GM15510 (cell line): ENCODE measurements around the gene TSPAN31.
A peak's percentile ranks its signal among the peaks of the same experiment; 100 is the strongest.

ENCODE experiments used
- POLR2A ChIP-seq: IDR thresholded peaks from 3 replicates; pipeline ENCODE4 v1.6.1; 2011; ENCODE audit warnings: borderline replicate concordance; ENCODE audit not compliant: insufficient read length; ENCODE audit errors: extremely low read depth

TSPAN31 gene

DNA sequence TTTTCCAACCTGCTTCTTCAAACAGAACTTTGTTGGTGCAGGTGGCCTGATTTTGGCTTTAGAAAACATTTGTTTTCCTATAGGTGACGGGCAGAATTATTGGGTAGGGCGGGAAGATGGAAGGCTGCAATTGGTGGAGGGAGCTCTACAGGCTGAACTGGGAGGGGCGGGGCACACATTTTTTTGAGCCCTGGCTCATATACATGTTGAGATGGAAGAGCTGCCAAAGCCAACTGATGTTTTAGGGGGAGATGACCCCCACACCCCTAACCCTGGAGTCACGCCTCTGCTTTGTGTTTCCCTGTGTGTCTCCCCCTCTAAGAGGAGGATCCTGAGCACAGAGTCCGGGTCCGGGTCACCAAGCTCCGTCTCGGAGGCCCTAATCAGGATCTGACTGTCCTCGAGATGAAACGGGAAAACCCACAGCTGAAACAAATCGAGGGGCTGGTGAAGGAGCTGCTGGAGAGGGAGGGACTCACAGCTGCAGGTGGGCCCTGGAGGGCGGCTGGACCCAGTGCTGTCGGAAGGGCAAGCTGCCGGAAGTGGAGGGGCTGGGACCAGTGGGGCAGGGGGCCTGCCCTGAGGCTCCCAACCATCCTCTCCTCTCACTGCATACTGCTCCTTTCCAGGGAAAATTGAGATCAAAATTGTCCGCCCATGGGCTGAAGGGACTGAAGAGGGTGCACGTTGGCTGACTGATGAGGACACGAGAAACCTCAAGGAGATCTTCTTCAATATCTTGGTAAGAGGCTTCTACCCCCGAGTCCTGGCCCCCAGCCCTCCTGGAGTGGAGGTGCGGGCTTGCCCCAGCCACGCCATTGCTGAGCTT lies 24.8 kb upstream of the TSPAN31 start:
- TF ChIP-seq POLR2A, result peak; percentile 3

DNA sequence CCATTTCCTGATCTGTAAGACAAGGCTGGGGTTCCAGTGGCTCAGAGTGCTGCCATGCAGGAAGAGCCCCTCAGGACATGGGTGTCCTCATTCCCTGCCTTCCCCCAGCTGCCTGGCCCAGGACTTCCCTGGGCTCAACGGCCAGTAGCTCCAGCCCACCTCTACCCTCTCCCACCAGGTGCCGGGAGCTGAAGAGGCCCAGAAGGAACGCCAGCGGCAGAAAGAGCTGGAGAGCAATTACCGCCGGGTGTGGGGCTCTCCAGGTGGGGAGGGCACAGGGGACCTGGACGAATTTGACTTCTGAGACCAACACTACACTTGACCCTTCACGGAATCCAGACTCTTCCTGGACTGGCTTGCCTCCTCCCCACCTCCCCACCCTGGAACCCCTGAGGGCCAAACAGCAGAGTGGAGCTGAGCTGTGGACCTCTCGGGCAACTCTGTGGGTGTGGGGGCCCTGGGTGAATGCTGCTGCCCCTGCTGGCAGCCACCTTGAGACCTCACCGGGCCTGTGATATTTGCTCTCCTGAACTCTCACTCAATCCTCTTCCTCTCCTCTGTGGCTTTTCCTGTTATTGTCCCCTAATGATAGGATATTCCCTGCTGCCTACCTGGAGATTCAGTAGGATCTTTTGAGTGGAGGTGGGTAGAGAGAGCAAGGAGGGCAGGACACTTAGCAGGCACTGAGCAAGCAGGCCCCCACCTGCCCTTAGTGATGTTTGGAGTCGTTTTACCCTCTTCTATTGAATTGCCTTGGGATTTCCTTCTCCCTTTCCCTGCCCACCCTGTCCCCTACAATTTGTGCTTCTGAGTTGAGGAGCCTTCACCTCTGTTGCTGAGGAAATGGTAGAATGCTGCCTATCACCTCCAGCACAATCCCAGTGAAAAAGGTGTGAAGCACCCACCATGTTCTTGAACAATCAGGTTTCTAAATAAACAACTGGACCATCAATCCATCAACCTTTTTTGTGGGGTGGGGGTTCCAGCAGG lies 23.9 kb upstream of the TSPAN31 start:
- no peak for TF ChIP-seq POLR2A

DNA sequence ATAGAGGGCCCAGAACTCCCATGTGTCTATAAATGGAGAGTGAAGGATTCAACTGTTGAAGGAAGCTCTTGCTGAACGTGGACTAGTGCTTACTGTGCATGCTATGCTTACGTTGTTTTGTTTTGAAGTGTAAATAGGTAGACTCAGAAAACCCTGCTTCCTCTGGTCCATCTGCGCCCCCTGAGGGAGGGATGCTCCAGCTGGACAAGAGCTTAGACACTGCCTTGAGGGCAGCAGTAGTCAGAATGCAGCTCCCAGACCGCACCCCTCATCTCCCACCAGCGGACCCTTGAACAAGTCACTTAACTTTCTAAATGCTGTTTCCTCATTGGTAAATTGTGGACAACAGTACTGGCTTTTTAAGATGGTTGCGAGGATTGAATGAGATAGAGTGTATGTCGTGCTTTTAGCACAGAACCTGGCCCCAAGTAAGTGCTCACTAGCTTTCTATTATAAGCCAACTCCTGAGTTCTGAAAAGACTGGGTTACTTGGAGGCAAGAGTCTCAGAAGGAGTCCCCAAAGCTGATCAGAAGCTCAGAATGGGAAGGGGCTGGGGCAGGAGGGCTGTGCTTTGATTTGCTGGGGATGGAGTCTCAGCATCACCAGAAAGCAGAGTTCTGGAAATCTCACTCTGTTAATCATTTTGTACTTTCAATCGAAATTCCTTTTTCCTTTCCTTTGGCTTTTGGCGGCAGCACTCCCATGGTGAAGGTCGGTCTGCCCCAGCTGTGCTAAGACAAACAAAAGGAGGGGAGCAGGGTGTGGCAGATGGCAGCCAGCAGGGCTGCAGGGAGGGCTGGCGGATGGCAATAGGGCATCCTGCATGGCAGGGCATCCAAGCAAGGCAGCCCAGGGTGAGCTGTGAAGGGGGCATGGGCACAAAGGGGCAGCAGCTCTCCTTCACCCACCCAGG lies 21.9 kb upstream of the TSPAN31 start:
- no peak for TF ChIP-seq POLR2A

DNA sequence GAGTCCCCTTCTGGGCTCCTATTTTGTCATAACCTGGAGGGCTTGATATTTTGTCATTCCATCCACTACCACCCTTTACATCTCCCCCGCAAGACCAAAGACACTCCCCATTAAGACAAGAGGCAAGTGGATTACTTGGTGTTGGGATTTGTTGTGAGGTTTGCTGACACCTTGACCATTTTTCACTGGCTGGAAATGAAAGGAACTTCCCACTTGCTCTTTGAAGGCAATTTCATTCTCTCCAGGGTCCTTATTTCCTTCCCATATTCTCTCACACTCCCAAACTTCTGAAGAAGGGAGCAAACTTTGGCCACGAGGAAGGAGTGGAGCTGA lies 21.2 kb upstream of the TSPAN31 start:
- TF ChIP-seq POLR2A, result no peak

DNA sequence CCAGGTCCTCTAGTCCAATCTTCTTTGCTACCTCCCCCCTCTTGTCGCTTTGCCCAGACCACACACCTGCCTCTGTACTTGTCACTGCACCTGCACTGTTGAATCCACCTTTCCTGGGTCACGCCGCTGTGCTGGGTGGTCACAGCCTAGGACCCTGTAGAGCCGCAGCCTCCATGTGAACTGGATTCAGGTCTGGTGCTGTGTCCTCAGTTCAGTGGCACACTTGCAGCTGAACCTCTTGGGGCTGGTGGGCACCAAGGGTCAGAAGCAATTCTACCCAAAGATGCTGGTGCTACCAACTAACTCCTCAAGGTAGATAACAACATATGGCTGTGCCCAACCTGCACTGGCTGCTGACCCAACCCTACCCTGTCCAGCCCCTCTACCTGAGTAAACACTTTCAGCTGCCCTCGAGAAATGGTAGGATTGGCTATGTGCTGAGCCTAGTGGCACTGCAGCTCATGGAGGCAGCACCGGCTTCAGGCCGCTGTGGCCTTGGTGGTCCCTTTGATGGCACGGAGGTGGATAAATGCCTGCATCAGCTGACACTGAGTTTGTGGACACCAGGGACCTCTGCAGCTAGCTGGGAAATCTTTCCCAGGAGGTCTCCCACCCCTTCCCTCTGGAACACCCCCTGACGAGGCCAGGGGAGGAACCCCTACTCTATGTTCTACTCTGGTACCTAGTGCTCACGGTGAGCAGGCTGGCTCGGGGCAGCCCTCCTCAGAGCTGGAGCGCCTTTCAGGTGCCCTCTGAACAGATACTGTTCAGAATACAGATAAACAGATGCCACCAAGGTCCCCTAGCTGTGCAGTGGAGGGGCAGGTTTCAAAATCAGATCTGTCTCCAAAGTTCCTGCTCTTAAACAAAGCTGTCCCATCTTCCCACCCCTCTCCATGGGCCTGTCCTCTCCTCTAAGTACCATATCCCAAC lies 20.6 kb upstream of the TSPAN31 start:
- TF ChIP-seq POLR2A, result no peak

DNA sequence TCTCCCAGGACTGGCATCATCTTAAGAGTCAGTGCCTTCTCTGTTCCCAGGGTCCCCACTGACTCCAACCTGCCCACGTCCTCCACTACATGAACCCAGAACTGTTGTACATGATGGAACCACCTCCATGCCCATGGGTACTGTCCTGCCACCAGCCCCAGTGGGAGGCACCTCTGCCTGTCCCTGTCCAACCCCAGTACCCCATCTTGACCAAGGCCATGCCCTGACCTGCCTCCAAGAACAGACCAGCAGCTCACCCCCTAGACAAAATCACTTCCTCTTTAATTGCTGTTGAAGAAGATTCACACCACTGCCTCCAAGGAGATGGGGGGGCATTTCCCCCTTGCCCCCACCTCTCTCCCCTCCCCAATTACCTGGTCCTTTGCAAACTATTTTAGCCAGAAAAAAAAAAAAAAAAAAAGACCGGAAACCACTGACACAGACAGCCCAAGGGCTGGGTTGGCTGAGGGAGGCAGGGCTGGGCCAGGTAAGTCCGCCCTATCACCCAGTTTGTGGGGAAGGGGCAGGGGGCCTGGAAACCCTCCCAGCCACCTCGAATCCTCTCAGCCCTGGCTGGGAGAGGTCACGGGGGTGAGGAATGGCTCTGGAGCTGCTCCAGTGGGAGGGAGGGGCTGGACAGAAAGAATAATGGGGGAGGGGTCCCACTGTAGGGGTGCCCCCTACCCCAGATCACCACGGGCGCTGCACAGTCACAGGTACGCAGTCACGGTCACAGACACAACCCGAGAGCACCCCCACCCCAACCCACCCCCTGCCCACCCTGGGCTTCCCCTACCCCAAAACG lies 19.7 kb upstream of the TSPAN31 start:
- TF ChIP-seq POLR2A, result no peak

DNA sequence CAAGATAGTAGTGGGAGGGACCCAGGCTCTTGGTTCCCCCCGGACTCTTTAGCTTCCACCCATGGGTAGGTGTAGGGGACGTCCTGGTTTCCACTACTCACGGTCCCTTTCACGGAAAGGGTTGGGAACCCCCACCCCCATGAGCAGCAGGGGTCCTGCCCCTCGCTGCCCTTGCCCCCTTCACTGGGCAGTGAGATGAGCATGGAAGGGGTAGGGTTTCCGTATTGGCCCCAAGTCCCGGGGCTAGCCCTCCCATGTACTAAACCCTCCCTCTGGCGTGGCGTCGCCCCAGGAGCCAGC lies 19.0 kb upstream of the TSPAN31 start:
- TF ChIP-seq POLR2A, result no peak

DNA sequence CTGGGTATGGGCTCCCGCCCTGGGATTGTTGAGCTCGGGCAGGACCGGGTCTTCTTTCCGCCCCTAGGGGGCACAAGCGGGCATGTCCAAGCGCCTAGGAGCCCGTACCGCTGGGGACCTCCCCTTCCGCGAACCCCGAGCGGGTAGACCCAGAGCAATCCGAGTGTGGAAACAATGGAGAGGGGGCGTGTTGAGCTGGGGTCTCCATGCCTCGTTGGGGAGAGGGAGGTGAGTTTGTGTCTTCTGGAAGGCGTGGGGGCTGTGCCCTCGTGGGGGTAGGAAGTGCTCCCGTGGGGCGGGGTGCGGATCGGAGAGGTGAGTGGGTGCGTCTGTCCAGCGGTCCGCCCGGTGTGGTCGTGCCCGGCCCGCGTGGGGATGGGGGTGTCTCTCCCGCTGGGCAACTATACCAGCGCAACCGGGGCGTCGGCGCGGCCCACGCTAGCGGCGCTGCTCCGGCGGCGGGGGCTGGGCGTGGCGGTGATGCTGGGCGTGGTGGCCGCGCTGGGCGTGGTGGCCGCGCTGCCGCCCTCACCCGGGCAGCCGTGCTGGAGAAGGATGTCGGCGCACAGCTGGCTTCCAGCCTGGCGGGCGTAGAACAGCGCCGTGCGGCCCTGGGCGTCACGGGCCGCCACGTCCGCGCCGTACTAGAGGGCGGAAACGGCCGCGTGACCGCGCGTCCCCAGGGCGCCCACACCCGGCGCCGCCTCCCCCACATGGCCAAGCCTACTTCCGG lies 18.5 kb upstream of the TSPAN31 start:
- TF ChIP-seq POLR2A, result no peak

DNA sequence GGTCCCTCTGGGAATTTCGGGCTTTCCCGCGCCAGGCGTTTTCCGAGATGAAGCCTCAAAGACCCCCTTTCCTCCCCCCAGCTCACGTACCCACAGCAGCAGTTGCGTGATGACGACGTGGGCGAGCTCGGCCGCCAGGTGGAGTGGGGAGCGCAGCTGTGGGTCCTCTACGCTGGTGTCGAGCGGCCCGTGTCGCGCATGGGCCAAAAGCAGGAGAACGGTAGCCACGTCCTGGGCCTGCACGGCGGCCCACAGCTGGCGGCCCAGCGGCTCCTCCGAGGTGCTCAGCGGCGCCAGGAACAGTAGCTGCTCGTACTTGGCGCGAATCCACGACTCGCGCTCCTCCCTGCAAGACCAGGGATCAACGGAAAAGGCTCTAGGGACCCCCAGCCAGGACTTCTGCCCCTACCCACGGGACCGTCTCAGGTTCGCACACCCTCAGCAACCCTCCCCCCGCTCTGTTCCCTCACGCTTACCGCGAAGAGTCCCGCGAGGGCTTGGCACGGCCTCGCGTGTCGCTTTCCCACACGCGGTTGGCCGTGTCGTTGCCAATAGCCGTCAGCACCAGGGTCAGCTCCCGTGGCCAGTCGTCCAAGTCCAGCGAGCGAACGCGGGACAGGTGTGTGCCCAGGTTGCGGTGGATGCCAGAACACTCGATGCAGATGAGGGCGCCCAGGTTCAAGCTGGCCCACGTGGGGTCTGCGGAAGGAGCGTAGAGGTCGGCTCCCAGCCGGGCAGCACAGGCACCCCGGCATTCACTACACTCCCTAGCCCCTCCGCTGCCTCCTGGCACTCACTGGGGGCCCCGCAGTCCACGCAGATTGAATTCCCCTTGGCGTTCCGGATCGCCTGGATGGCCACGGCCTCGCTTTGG lies 17.7 kb upstream of the TSPAN31 start:
- no peak for TF ChIP-seq POLR2A

DNA sequence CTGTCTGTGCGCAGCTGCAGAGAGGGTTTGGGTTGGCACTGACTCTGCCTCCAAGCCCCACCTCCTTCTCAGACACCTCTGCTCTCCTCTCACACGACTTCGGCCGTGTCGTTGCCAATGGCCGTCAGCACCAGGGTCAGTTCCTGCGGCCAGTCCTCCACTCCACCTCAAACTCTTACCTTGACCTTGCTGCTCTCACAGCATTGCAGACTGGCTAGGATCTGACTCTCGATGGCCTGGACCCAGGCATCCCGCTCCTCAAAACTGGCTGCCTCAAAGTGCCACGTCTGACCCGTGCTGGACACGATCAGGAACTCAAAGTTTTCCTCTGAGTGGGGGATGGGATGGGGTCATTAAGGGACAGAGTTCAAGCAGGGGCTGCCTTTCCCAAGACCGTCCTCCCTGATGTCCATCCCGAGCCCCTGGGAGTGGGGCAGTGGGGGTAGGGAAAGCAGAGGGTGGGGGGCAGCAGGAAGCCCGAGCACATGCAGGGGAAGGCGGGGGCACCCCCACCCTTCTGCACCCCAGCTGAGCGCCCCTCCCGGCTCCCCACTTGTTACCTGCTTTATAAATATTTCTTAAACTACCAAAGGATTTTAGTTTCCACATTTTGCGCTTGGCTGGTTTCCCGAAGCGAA lies 17.0 kb upstream of the TSPAN31 start:
- TF ChIP-seq POLR2A, result no peak

DNA sequence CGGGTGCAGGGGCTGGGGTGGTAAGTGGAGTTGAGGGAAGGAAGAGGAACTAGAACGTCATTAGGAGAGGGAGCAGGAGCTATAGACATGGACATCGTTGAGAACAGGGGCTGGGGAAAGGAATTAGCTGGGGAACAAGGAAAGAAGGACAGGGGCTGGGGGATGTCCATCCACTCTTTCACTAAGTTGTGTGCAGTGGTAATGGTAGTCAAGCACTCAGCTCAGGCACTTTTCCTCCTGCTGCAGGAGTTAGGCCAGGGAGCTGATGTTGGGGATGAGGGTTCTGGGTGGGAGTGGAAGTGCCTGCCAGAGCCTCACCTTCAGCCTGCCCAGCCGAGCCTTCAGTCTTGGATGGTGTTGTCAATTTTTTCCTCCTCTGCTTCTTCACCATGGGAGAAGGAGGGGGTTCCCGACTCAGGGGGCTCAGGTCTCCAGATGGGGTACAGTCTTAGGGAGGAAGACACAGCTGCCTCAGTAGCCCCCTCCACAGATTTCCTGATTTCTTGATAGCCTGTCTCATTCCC lies 15.5 kb upstream of the TSPAN31 start:
- no peak for TF ChIP-seq POLR2A
